ENCODE measurements around the gene UNC13B.
A peak's percentile ranks its signal among the peaks of the same experiment; 100 is the strongest.
"Not testable (repeated sequence)": the region's sequence is repeated elsewhere in the genome, so short reads cannot be mapped to it uniquely, and the experiment has no call there.

The UNC13B gene

DNA sequence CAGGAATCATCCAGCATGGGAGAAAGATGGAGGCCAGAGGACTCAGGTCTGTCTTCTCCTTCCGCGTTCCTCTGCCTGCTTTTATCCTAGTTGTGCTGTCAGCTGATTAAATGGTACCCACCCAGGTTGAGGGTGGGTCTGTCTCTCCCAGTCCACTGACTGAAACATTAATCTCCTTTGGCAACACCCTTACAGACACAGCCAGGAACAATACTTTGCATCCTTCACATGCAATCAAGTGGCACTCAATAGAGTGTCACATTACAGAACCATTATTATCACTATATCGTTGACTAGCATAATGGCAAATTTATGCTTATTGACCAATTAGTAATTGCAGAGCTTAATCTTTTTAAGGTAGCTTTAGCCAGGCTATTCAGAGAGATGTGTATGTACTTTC is 64.8 kb downstream of the UNC13B start:
- no peak for DNase-seq (ENCODE audit: low spot score)

DNA sequence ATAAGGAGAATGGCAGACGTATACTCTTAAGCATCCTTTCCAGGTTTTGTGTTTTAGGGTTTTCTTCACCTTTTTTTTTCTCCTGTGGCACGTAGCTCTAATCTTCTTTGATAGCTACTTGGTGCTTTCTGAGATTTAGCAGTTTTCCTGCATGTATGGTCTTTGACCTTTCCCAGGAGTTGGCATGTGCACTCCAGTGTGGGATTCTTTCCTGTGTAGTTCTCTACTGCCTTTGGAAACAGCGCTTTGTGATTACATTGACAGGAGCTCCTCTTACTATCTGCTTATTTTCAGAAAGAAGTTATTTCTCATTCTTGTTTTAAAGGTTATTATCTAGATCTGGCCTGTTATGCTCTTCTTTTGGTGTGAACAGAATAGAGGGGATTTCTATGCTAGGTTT is 65.5 kb downstream of the UNC13B start:
- DNase-seq (ENCODE audit: low spot score) = no peak

DNA sequence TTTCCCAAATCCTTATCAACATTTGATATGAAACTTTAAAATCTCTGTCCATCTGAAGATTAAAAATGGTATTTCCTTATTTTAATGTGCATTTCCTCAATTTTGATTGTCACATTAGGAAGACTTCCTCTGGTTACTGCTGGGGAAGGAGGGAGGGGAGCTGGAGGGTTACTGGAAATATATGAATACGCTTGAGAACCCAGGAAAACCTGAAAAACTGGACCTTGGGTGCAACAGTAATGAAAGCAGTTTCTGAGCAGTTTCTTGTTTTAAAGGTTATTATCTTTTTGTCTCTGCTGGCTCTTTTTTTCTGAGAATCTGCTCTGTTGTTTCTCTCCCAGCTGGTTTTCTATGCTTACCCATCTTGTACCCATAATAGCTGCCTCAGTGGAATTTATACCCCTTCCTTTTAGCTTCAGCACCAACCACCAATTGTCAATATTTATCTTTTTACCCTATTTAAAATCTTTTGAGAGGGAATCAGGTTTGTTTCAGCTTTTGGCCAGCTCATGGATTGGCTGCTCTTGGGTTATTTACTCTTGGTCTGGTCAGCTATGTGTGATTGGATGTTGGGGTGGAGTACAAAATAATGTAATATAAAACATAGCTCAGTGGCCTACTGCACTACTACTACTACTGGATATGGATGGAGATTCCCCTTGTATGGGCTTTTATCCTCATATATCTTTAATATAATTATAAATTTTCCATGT is 67.4 kb downstream of the UNC13B start:
- no peak for DNase-seq (ENCODE audit: low spot score)

DNA sequence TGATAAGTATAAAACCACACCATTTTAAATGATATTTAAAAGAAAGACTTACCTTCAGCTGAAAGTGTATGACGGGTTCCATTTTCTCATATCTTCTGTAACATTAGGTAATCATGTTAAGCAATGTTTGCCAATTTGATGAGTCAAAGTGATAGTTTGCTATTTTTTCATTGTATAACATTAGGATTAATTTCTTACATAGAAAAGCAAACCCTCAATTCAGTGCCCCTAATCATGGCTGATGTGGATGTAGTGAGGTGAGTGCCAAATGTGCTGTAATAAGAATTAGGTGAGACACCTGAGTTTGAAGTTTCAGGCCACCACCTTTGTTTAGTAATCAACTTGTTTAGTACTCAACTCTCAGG is 68.0 kb downstream of the UNC13B start:
- no peak for DNase-seq (ENCODE audit: low spot score)

DNA sequence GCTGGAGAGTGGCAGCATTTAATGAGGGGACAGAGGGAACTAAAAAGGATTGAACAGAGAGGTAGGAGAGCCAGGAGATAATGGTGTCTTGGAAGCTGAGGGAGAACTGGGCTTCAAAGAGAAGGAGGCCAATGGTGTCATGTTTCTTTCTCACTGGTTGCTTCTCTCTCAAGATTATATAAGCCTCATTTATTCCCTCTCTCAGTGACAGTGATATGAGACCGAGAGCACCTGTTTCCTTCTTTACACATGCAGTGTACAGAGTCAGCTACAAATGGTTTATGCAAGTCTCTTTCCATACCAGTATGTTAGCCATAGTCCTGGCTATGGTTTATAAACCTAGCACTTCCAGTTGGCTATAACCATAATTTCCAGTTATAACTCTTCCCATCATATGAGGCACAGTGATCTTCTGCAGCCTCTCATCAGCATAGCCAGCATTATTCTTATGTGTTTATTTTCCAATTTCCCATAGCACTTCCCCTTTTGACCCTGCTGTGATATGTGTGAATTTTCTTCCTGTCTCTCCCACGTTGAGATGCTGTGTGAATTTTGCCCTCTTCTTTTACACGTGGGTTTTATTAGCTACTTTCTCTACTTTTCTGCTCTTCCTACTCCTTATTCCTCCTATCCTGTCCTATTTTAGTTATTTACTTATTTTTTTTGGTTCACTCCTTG is 71.2 kb downstream of the UNC13B start:
- DNase-seq (ENCODE audit: low spot score) = no peak

DNA sequence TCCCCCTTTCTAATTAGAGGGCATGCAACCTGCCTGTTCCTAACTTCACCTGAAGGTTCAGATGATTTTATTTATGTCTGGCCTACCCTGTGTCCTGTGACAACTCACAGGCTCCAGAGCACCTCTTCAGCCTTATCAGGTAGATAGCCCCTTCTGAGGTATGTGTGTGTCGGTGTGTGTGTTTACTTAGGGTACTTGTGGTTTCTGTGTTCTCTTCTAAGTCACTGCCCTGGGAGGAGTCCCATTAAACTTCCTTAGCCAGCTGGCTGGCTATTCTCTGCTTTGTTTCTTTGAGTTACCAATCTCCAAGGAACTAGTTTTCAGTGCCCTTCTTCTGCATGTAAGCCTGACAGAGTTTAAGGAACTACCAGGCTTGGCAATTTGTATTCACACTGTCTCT is 74.9 kb downstream of the UNC13B start:
- DNase-seq (ENCODE audit: low spot score) = no peak

DNA sequence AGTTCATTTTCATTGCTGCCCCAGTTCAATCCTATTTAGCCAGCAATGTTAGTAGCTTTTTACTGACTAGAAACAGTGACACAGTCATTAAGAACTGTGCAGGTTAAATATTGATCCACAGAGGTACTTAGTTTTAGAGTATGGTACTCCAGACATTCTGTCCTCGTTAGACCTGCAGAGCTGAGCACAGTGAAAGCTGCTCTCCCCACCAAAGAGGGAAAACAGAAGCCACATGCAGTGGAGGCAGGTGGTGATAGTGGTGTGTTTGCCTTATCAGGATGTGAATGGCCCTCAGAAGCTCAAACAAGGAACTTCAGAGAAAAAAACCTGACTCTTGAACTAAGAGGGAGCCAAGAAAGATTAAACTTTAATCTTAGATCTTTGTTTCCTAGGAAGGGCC is 75.5 kb downstream of the UNC13B start:
- no peak for DNase-seq (ENCODE audit: low spot score)

DNA sequence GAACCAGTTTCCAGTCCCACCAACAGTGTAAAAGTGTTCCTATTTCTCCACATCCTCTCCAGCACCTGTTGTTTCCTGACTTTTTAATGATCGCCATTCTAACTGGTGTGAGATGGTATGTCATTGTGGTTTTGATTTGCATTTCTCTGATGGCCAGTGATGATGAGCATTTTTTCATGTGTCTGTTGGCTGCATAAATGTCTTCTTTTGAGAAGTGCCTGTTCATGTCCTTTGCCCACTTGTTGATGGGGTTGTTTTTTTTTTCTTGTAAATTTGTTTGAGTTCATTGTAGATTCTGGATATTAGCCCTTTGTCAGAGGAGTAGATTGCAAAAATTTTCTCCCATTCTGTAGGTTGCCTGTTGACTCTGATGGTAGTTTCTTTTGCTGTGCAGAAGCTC is 84.1 kb downstream of the UNC13B start:
- not testable (repeated sequence) for DNase-seq (ENCODE audit: low spot score)

DNA sequence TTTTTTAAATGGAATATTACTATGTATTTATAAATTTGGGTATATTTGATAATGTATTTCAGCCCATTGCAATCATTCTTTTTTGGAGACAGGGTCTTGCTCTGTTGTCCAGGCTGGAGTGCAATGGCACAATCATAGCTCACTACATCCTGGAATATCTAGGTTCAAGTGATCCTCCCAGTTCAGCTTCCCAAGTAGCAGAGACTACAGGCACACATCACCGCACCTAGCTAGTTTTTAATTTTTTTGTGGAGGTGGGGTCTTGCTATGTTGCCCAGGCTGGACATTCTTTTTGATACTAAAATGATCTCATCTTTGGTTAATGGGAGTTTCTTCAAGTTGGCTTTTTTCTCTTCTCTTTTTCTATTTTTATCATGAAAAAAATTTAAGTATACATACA is 91.3 kb downstream of the UNC13B start:
- DNase-seq (ENCODE audit: low spot score) = no peak

DNA sequence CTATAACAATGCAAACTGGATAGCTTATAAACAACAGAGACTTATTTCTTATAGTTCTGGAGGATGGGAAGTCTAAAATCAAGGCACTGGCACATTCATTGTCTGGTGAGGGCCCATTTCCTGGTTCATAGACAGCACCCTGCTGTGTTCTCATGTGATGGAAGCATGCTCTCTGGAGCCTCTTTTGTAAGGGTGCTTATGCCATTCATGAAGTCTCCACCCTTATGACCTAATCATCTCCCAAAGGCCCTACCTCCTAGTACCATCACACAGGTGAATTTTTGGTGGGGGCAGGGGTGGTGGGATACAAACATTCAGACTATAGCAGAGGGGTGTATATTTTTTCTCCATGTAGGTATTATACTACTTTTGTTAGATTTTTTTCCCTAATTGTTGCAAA is 92.4 kb downstream of the UNC13B start:
- DNase-seq (ENCODE audit: low spot score) = no peak

DNA sequence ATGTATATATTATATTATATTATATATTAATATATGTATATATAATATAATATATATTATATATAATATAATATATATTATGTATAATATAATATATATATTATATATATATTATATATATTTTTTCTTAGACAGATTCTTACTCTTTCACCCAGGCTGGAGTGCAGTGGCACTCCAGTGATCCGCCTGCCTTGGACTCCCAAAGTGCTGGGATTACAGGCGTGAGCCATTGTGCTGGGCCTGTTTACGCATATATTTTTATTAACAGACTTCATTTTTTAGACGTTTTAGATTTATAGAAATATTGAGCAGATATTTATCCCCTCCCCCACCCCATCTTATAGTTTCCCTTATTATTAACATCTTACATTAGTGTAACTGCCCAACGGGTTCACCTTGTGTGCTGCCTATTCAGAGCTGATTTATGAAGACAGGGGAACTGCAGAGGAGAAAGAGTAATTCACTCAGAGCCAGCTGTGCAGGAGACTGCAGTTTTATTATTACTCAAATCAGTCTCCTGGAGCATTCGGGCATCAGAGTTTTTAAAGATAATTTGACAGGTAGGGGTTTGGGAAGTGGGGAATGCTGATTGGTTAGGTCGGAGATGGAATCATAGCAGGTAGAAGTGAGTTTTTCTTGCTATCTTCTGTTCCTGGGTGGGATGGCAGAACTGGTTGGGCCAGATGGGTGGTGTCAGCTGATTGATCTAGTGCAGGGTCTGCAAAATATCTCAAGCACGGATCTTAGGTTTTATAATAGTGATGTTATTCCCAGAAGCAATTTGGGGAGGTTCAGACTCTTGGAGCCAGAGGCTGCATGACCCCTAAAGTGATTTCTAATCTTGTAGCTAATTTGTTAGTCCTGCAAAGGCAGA is 93.4 kb downstream of the UNC13B start:
- no peak for DNase-seq (ENCODE audit: low spot score)

DNA sequence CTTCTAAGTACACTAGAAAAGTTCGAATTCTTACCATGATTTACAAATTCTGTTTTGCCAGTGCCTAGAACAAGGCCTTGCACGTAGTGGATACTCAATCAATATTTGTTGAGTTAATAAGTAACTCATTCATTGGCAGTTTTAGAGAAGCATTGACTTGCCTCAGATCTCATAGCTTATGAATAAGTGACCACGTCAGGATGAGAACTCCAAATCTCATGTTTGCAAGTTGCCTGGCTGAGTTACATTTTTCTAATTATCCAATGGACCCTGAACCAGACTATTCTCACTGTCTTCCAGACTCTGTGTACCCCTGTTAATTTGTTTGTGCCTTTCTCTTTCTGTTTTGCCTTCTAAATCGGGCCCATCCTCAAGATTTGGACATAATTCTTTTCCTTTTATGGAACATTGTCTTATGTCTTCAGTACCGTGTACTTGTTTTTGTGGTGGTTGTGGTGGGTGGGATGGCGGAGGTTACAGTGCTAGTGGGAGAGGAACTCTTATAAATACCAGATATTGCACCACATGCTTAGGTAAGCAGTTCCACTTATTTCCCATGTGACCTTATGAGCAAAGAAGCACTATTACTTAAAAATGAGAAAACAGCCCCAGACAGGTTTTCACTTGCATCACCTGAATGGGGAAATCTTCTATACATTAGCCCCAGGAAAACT is 96.3 kb downstream of the UNC13B start:
- no peak for DNase-seq (ENCODE audit: low spot score)

DNA sequence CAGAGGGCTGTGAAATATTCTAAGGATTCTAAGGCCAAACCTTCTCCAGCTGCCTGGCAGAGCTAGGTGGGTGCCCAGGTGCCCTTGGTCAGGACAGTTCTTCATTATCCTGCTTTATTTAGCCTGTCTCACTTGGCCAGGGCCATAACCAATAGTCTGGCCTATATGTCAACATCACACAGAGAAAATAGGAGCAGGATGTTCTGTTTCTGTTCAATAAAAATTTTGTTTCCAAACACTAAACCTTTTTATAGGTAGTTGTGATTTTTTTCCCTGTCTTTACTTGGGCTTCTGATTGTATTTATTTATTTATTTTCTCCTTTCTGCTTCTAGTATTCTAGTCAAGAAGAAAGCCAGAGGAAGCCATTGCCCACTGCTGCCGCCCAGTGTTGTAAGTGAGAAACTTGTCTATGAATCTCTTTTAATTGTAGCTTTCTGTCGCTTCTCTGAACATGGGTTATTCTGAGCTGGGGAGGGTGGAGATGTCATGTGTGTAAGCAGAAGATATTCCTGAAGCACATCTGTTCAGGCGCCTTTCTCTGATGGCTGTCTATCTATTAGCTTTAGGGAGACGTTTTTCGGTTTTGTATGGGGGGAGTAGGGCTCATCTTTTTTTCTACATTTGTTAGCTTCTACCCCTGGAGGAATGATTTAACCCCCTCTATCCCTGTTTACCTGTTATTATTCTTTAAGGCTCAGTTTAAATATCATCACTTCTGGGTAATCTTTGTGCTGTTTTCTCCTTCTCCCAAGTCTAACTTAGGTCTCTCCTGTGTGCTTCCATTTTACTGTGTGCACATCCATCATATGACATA is 97.1 kb downstream of the UNC13B start:
- peak; percentile 95 for DNase-seq (ENCODE audit: low spot score)

DNA sequence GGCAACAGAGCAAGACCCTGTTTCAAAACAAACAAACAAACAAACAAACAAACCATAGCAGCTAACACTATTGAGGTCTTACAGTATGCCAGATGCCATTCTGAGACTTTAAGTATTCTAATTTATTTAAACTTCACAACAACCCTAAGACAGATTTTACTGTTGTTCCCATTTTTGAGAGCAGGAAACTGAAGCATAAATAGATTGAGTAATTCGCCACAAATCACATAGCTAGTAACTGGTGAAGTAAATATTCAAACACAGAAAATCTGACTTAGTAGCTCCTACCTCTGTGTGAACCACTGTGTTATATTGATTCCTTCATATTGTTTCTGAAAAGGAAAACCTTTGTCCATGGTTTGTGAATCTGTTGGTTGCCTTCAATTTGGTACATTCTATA is 98.4 kb downstream of the UNC13B start:
- DNase-seq (ENCODE audit: low spot score) = no peak

DNA sequence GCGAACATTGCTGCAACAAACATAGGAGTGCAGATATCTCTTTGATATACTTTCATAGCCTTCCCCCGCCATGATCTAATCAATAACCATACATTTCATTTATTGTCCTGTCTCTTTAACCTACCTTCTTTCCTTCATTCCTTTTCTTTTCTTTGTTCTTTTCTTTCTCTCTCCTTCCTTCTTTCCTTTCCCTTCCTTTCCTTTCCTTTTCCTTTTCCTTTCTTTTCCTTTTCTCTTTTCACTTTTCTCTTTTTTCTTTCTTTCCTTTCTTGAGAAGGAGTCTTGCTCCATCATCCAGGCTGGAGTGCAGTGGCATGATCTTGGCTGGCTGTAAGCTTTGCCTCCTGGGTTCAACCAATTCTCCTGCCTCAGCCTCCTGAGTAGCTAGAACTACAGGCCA is 100.3 kb downstream of the UNC13B start:
- no peak for DNase-seq (ENCODE audit: low spot score)

DNA sequence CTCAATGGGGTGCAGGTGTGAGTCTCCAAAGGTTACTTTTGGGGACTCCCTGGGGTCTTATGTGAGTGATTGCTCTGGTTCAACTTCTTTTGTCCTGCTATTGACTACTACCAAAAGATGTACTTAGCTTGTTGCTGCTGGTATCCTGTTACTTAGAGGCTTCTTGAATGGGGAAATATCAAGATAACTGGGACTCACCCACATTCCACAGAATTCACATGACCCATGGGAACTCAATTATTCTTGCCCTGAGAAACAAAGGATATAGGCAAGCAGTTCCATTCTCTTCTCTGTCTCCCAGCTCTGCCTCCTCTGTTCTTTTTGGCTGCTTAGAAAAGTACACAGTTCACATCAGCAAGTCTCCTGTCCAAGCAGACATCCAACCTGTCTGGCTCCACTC is 105.9 kb downstream of the UNC13B start:
- DNase-seq (ENCODE audit: low spot score) = no peak

DNA sequence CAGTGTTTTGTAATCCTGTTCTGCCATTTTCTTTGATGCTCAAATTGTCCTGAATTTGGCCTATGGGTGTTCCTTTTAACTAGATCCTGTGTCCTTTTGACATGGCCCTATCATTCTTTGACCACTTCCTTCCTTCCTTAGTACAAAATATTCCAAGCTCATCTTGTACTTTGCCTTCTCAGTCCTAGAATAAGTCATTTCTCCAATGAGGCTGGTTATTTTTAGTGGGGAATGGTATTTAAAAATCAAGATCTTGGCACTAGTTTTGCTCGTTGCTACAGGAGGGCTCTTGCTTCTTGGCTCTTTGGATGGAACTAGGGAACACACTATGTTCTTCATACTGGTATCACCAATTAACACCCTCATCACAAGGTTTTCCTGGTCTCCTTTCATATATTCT is 108.1 kb downstream of the UNC13B start:
- no peak for DNase-seq (ENCODE audit: low spot score)

DNA sequence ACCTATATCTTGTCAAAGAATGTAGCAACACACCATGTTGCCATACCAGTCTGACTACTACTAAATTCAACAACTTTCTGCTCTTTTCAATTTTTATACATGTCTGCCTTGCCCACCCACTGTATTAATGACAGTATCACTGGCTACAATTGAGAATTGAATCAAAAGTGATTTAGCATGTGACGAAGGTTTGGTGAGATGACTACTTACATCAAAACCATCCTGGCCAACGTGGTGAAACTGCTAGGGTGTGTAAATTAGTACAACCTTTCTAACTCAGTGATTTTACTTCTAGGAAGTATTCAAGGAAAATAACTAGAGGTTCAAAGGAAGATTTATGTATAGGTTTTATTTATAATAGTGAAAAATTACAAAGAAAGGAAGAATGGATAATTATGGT is 109.8 kb downstream of the UNC13B start:
- DNase-seq (ENCODE audit: low spot score) = no peak

DNA sequence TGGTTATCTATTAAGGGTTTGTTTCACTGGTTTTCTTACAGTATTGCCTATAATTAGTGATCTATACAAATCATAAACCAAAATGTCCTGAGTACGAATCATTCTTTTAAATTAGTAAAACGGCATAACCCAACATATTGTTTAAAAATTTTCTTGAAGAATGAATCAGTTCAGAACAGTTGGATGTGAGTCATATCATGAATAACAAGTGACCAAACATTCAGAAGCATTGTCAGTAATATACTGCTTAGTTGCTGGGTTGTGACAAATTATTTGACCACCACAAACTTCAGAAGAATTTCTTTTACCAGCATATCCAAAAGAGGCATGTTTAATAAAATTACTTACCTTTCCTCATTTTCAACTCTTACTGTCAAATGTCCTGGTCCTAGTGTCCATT is 111.2 kb downstream of the UNC13B start:
- no peak for DNase-seq (ENCODE audit: low spot score)

DNA sequence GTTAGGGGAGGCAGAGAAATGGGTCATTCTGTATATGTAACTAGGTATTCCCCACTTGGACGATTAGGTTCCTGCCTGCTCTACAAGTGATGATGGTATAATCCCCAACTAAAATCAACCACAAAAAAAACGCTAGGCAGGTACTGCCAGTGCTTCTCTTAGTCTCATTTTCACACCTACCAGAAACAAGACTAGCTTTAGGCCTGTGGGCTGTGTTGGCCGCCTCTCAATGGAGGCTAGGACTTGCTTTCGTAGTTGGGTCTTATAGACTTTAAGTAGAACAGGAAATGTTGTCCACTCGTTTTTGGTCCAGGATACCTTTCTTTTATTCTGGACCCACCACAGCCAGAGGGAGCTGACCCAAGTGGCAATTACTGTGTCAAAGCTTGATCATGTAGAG is 111.8 kb downstream of the UNC13B start:
- no peak for DNase-seq (ENCODE audit: low spot score)

DNA sequence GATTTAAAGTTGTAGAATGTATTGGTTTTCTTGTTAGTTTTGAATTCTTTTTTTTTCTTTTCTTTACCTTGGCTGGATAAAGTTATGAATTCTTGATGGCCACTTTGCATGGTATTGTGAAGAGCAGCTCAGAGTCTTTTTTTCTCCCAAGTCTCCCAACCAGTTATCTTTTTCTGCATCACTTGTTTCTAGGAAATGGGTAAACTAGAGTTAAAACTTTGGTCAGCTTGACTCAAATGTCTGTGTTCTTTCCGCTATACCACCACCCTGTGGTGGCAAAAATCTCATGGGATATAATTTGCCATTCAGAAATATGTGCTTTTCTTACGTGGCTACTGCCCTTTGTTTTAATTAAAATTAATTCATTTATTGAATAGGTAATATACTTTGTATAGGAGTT is 113.2 kb downstream of the UNC13B start:
- DNase-seq (ENCODE audit: low spot score) = no peak

DNA sequence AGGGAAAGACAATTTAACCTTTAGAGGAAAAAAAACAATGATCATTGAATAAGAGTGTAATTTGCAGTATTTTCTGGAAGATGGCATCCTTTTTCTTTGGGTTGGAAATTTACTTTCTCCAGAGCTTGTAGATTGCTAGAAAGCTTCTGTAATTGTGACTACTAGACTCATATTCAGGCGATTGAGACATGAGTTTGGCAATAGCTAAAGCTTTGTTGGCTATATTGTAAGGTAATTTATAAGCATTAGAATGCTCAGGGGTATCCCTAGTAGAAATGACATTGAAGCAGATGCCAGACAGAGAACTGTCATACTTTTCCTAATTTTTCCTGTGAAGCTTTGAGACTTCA is 115.3 kb downstream of the UNC13B start:
- no peak for DNase-seq (ENCODE audit: low spot score)

All from pons (tissue), 1 donor.